Right lobe of liver (tissue), 4 donors: ENCODE results near the gene HOXB4.

Experiments used
- POLR2A ChIP-seq: fragments of 450-650 bp; IDR thresholded peaks from one replicate; pipeline ENCODE4 v1.6.1; 2017; ENCODE audit warnings: antibody characterized with exemption, mild to moderate bottlenecking
- TF ChIP-seq, protein P1 (sequence below), 4 donors: fragments of 200-600 bp in 3 of 4; fragments of 450-650 bp in 1 of 4; IDR thresholded peaks; one replicate each; pipeline versions ENCODE4 v1.5.1 to v1.8.0; 2016 to 2022; ENCODE audit warnings: antibody characterized with exemption in 4 of 4, mild to moderate bottlenecking in 2 of 4
- donor health status: DM: no; HTN: no; CAD: no.
- donor health status: DM: no; HTN: no; CAD: no.
- donor health status: DM: no; HTN: yes; CAD: no.

DNA sequence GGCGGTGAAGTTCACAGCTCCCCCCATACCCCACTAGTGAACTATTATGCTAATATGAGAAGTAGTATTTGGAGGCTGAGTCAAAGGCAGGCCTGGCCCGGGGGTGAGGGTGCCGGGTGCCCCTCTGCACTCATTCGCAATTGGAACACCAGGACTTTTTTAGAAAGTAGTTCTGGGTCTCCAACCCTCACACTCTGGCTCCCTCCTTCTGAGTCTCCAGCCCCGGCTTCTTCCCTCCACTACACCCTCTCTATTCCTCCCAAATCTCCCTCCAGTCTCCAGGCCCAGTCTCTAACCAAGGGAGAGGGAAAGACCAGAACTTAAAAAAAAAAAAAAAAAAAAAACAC lies 21.9 kb downstream of the HOXB4 start:
- TF ChIP-seq, protein P1, sequence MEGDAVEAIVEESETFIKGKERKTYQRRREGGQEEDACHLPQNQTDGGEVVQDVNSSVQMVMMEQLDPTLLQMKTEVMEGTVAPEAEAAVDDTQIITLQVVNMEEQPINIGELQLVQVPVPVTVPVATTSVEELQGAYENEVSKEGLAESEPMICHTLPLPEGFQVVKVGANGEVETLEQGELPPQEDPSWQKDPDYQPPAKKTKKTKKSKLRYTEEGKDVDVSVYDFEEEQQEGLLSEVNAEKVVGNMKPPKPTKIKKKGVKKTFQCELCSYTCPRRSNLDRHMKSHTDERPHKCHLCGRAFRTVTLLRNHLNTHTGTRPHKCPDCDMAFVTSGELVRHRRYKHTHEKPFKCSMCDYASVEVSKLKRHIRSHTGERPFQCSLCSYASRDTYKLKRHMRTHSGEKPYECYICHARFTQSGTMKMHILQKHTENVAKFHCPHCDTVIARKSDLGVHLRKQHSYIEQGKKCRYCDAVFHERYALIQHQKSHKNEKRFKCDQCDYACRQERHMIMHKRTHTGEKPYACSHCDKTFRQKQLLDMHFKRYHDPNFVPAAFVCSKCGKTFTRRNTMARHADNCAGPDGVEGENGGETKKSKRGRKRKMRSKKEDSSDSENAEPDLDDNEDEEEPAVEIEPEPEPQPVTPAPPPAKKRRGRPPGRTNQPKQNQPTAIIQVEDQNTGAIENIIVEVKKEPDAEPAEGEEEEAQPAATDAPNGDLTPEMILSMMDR (IDR thresholded peaks at IDR 0.05), result no peak
- no peak for TF ChIP-seq POLR2A
